Fibroblast of pulmonary artery (primary cell): ENCODE data around the gene CAPN2.
"Not testable (repeated sequence)": the region's sequence is repeated elsewhere in the genome, so short reads cannot be mapped to it uniquely, and the experiment has no call there.

ENCODE experiments used
- DNase-seq: peaks from one replicate; pipeline ENCODE4 v3.0.0-alpha.2; 2010; ENCODE audit warnings: low read depth
- H3K4me3 ChIP-seq: replicated peaks from 2 replicates; pipeline ENCODE4 v1.5.1; 2011; ENCODE audit warnings: low read depth, mild to moderate bottlenecking, control low read depth, low read length, moderate library complexity
- TF ChIP-seq, protein P1 (sequence below): IDR thresholded peaks from 2 replicates; pipeline ENCODE4 v1.5.1; 2011; ENCODE audit warnings: mild to moderate bottlenecking, control low read depth, low read length, inconsistent platforms; ENCODE audit errors: missing control alignments

CAPN2 gene

DNA sequence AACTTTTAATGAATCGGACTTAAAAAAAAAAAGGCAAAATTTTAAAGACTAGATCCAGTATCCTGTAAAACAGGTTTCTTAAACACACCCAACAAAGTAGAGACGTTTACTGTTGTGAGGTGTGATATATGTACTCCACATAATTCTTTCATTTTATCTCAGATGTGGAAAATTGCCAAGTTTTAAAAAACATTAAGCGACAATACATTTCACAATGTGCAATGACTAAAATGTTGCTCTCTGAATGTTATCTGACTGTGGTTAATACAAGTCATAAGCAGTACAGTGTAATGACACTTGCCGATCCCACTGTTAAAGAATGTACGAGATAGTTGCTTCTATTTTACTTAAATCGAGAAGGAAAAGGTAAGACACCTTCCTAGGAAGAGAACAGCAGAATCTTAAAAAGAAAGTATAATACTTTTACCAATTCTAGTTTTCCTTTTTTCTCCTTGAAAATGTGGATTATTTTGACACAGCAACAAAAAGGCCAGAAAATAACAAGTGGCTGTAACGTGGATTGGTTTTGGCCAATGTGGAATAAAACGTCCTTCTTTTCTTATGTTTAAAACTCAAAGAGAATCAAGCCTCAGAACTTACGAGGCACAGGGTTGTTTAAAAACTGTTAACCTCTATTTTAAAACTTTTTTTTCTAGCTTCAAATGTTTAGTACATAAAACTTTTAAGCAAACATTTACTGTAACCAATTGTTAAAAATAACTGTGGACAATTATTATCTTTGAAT is 82.0 kb downstream of the CAPN2 start:
- no peak overlapping the region for H3K4me3 ChIP-seq
- peak; percentile 68 for DNase-seq
- TF ChIP-seq, protein P1, sequence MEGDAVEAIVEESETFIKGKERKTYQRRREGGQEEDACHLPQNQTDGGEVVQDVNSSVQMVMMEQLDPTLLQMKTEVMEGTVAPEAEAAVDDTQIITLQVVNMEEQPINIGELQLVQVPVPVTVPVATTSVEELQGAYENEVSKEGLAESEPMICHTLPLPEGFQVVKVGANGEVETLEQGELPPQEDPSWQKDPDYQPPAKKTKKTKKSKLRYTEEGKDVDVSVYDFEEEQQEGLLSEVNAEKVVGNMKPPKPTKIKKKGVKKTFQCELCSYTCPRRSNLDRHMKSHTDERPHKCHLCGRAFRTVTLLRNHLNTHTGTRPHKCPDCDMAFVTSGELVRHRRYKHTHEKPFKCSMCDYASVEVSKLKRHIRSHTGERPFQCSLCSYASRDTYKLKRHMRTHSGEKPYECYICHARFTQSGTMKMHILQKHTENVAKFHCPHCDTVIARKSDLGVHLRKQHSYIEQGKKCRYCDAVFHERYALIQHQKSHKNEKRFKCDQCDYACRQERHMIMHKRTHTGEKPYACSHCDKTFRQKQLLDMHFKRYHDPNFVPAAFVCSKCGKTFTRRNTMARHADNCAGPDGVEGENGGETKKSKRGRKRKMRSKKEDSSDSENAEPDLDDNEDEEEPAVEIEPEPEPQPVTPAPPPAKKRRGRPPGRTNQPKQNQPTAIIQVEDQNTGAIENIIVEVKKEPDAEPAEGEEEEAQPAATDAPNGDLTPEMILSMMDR: no peak

DNA sequence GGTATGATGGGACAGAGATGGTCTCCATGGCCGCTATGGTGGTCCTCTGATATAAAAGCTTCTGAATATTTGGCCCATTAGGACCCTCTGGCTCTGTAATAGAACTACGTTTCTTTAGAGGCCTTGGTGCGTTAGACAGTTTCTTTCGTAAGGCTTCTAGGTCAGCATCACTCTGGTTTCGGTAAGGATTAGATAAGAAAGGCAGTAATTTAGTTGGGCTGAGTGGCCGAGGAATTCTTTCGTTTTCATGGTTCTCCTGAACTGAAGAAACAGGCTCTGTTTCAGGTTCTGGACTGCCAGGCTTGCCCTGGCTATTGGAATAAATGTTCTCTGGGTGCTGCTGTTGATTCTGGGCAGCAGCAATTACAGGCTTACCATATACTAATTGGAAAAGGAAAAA is 83.9 kb downstream of the CAPN2 start:
- no peak overlapping the region for H3K4me3 ChIP-seq
- TF ChIP-seq, protein P1: no peak
- DNase-seq: no peak

DNA sequence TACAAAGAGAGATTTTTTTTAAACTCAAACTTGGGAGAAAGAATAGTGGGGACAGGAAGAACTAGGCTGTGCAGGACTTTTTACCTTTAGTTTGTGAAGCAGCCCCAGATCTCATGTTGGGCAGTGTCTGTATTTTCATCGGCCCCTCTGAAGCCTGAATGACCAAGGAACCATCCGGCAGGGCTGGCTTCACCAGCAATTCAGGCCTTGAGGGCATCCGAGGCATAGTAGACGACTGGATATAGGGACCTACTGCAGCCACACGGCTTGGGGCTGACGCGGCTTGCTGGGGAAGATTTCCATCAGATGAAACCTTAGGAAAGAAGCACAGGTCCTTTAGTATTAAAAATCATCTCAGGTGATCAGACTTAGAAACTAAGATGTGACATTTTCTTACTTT is 89.7 kb downstream of the CAPN2 start:
- TF ChIP-seq, protein P1: no peak
- no peak for DNase-seq
- H3K4me3 ChIP-seq: no peak overlapping the region

DNA sequence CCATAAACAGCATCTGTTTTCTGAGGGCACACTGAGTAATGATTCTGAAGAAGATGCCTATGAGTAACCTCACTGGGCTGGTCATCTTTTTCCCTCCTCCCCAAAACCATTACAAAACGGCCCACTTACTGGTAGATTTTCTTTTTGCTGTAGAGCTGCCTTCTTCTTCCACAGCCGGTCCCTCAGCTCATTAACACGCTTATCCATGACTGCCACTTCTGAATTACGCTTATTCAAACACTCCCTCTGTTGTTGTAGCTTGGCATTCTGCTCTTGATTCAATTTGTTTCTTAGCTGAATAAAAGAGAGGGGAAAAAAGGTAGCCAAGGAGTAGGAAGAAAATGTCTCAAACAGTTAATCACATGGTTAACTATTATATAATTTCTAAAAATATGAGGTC is 90.3 kb downstream of the CAPN2 start:
- H3K4me3 ChIP-seq: no peak overlapping the region
- TF ChIP-seq, protein P1: no peak
- no peak for DNase-seq

DNA sequence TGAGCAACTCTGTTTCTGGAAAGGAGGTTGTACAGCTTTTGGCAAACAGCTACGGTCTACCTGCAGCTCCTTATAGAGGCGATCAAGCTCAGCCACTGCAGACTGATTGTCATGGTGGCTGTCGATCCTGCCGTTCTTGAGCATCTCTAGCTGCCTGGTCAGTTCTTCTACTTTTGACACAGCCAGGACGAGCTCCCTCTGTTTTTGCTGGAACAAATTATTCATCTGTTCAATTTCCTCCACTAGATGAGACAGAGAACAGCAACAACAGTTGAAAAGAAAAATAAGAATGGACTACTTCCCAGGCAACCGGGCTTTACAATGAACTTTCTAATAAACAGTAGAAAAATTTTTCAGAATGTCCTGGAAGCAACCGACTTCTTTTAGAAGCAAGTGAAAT is 90.9 kb downstream of the CAPN2 start:
- no peak overlapping the region for H3K4me3 ChIP-seq
- TF ChIP-seq, protein P1: no peak
- DNase-seq: no peak

DNA sequence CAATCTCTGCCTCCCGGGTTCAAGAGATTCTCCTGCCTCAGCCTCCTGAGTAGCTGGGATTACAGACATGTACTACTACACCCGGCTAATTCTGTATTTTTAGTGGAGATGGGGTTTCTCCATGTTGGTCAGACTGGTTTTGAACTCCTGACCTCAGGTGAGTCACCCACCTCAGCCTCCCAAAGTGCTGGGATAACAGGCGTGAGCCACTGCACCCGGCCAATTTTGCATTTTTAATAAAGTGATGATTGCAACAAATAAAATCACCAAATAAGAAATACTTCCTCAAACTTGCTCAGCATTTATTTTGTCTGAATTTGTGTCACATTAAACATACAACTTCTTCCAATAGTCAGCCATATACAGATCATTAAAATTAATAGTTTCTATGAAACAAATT is 97.6 kb downstream of the CAPN2 start:
- not testable (repeated sequence) for DNase-seq, H3K4me3 ChIP-seq

DNA sequence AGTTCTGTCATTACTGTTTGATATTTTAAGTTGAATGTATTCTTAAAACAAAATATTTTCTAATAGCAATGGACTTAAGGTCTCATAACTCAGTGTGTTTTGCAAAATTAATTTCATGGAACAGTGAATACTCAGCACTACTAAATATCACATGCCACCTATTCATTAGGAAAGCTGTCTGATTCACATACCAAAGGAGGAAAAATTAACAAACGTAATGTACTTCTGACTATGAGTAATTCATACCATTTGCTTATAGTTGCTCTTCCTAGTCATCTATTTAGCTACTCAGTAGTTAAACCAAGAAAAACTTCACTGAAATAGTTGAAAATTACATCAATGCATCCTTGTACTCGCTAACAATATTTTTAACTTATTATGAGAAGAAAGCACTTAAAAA is 98.2 kb downstream of the CAPN2 start:
- no peak overlapping the region for H3K4me3 ChIP-seq
- no peak for DNase-seq
- TF ChIP-seq, protein P1: no peak
